ENCODE results near the gene VAMP4.

DNA sequence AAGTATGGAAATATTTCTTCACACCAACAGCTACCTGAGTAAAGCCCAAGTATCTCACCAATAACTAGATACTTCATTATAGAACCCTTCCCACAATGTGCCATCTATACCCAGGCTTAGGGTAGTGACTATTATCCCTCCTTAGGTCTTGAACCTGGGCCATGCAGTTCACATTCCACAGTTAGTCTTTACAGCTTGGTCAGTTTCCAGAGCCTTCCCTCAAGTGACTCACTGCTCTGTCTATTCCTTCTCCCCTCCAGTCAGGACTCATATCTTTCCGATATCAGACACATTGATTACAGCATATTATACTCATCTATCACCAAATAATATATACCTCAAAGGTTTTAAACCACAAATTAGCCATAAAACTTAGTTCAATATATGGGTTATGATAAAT is 23.6 kb downstream of the VAMP4 start:
- no peak for TF ChIP-seq CTCF (IDR thresholded peaks at IDR 0.05; ENCODE audit: extremely low read depth in 1 of 2, insufficient read depth in 1 of 2, low read depth in 1 of 2, low read length in 2 of 2)
- no peak for TF ChIP-seq POLR2A (IDR thresholded peaks at IDR 0.05; ENCODE audit: low read depth, low read length)
- no peak for TF ChIP-seq POLR2AphosphoS5 (IDR thresholded peaks at IDR 0.05; ENCODE audit: insufficient read depth, low read depth, low read length)
- TF ChIP-seq GATA2 (IDR thresholded peaks at IDR 0.05; ENCODE audit: insufficient read depth, insufficient read length, low read depth, low read length) = no peak
- no peak for TF ChIP-seq JUN (IDR thresholded peaks at IDR 0.05; ENCODE audit: borderline replicate concordance, insufficient read depth, insufficient read length, low read depth)
- no peak for TF ChIP-seq MAX (IDR thresholded peaks at IDR 0.05; ENCODE audit: insufficient read depth, insufficient read length)
- TF ChIP-seq EZH2 (IDR thresholded peaks at IDR 0.05; ENCODE audit: borderline replicate concordance, low read depth, low read length, severe bottlenecking) = no peak
